Fibroblast of villous mesenchyme (primary cell): ENCODE results near the gene PLD4. TPM values are rescaled to one million over a fixed set of nuclear protein-coding genes. Genes with fewer than 3 reads are reported as not detected.
A peak's percentile ranks its signal among the peaks of the same experiment; 100 is the strongest.

Source experiments
- DNase-seq: peaks from one replicate; pipeline ENCODE4 v3.0.0-alpha.2; 2010; ENCODE audit warnings: low read depth
- H3K4me3 ChIP-seq: 2 replicates; pipeline ENCODE4 v1.5.1; 2011; ENCODE audit warnings: low read depth, mild to moderate bottlenecking, low read length
- total RNA-seq: library from RNA; depleted of rRNA; stranded (reverse); fragments of >200 nt; gene quantifications from 2 replicates; pipeline ENCODE4 v1.2.3, GENCODE V29; 2012
- TF ChIP-seq, protein P1 (sequence below): IDR thresholded peaks from 2 replicates; pipeline ENCODE4 v1.5.1; 2012; ENCODE audit warnings: low read depth, mild to moderate bottlenecking, low read length; ENCODE audit not compliant: insufficient read depth

Gene PLD4
- total RNA-seq, 1 donor: not detected

DNA sequence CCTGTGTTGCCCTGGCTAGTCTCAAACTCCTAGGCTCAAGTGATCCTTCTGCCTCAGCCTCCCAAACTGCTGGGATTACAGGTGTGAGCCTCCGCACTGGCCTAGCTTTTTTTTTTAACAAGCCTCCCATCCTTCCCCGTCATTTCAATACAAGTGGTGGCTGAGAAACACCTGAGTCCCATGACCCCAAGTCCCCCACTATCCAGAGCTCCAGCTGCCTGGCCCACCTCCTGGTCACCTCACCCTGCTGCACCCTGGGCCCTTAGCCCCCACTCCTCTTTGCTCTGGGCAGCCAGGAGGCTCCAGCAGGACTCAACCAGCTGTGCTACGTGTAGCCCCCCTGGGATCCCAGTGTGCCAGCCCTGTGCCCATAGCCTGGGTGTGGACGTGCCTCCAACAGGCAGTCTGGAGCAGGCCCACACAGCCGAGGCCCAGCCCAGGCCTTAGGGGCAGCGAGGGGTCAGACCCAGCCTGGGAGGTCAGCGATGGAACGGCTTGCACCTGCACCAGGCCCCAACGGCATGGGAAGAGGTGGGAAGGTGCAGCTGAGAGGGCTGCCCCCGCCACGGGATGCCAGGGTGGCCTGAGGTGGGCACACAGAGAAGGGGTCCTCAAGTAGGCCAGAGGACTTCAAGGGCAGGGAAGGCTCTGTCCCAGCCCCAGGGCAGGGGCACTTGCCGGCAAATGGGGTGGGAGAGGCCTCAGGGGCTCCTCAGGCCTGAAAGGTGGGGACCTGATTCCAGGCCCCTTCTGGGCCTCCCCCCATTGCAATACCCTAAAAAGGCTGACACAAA is 47.0 kb downstream of the PLD4 start:
- TF ChIP-seq, protein P1, sequence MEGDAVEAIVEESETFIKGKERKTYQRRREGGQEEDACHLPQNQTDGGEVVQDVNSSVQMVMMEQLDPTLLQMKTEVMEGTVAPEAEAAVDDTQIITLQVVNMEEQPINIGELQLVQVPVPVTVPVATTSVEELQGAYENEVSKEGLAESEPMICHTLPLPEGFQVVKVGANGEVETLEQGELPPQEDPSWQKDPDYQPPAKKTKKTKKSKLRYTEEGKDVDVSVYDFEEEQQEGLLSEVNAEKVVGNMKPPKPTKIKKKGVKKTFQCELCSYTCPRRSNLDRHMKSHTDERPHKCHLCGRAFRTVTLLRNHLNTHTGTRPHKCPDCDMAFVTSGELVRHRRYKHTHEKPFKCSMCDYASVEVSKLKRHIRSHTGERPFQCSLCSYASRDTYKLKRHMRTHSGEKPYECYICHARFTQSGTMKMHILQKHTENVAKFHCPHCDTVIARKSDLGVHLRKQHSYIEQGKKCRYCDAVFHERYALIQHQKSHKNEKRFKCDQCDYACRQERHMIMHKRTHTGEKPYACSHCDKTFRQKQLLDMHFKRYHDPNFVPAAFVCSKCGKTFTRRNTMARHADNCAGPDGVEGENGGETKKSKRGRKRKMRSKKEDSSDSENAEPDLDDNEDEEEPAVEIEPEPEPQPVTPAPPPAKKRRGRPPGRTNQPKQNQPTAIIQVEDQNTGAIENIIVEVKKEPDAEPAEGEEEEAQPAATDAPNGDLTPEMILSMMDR: no peak
- no peak overlapping the region for H3K4me3 ChIP-seq
- DNase-seq: no peak

DNA sequence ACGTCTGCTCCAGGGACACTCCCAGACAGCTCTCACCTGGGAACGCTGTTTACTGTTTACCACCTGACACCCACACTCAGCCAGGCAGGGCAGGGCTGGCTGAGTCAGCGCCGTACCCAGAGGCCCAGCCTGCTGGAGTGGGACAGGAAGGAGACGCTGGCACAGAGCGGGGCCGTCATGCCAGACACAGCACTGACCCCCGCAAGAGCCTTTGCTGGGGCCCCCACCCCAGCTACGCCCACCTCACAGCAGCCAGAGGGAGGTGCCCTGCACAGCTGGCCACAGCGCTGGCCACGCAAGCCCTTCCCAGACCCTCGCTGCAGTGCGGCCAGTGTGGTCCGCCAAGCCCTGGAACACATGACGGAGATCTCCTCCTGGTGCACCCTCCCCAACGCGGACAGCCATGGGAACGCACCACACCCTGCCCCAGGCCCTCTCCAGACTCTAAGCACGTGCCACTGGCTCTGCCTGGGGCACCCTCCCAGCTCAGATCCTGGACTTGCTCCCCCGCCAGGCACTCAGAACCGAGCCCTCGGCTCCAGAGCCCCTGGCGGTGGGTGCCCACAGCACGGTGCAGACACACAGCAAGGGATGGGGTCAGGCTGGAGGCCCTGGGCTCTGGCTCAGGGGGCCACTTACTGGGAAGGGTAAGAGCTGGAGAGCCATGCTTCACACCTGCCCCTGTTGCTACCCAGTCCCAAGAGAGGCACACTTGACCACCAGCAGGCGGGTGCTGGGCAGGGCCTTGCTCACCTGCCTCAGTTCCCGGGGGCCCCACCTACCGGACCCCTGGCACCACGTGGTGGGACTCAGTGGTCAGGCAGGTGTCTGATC is 47.8 kb downstream of the PLD4 start:
- peak; percentile 70 for DNase-seq
- TF ChIP-seq, protein P1: no peak
- H3K4me3 ChIP-seq: no peak overlapping the region

DNA sequence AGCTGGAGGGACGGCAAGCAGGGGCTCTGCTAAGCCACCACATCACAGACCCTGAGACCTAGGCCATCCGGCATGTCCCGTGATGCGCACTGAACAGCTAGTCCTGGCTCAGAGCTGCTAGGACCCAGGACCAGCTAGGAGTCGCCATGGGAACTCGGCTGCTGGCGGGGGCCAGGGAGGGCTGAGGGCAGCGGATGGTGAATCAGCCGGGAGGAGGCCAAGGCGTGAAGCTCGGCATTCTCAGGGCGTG is 48.4 kb downstream of the PLD4 start:
- TF ChIP-seq, protein P1: no peak
- no peak overlapping the region for H3K4me3 ChIP-seq
- DNase-seq: peak; percentile 90

DNA sequence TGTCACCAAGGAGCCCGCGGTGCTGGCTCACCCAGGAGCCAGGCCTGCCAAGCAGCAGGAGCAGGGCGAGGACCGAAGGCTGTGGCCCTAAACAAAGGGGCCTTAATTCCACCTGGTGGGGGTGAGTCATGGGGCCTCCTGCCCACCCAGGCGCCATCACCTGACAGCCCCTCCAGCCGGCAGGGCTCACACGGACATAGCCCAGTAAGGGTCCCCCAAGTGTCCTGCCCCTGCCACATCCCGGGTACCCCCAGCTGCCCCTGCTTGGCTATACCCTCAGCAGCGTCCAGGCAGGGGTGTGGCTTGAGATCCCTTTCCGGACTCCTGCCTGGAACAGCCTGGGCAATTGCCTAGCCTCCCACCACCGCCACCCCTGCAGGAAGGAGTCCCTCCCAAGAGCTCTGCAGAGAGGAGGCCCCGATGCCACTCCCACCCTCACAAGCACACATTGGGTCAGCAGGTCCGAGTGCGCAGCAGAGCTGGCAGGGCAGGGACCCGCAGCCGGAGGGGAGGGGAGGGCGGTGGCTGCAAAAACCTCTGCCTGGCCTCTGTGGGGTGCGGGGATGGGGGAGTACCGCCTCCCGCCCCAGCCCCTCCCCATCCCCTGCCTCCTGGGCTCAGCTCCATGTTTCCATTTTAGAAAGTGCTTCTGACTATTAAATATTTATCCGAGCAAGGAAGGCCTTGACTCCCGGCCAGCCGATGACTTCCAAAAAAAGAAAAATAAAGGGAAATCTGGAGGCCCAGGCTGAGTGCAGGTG is 48.9 kb downstream of the PLD4 start:
- TF ChIP-seq, protein P1: no peak
- H3K4me3 ChIP-seq: no peak overlapping the region
- DNase-seq: peak; percentile 52

DNA sequence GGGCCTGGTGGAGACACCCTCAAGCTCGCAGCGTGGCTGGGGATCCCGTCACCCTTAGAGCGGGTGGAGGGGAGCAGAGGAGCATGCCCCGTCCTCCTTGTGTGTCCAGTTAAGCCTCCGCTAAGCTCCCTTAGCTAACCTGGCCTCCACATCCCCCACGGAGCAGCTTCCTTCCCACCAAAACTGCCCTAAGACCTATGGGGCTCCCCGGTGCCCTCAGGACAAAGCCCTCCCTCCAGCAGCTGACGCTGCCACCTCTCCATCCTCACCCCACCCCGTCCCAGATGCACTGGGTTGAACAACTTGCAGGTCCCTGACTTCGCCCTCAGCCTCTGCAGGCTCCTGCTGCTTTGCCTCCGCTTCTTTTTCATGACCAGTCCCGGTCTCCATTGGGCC is 49.5 kb downstream of the PLD4 start:
- TF ChIP-seq, protein P1: no peak
- H3K4me3 ChIP-seq: no peak overlapping the region
- DNase-seq: no peak

DNA sequence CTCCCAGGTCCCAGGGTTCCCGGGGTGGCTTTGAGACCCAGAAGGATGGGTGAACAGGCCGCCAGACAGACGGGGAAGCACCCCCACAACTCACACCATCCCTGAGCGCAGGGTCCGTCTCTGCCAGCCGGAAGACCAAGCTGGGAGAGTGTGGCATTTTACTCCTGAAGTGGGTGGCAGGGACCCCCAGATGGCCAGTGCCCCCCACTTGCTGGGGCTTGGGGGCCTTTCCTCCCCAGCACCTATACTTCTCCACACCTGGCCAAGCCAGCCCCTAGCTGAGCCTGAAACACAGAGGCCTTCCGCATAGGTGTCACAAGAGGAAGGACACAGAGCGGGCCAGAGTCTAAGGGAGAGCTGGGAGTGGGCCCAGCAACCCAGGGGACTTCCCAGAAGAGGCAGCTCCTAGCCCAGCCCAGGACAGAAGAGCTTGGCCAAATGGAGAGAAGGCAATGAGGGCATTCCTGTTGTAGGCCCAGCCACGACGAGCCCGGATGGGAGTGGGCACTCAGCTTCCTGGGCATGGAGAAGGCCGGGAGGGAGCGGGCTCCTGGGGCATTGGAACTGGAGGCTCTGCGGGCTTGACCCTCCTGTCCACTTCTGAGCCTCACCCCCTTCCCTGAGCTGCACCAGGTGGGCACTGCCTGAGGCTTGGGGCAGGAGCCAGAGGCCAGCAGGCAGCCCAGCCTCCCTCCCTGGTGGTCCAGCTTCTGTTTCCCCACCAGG is 50.1 kb downstream of the PLD4 start:
- TF ChIP-seq, protein P1: no peak
- DNase-seq: no peak
- H3K4me3 ChIP-seq: no peak overlapping the region
